MM.1S (cell line): ENCODE results near the gene OGG1.

Experiments
- DNase-seq: peaks from one replicate; pipeline ENCODE4 v3.0.0-alpha.2; 2015
- H2AFZ ChIP-seq: fragments of 300-600 bp; sonication (generic); 2 replicates; pipeline ENCODE4 v1.6.0; 2016; ENCODE audit warnings: antibody characterized with exemption, low read length
- H3F3A ChIP-seq: fragments of 300-600 bp; sonication (generic); 2 replicates; pipeline ENCODE4 v1.6.1; 2016; ENCODE audit warnings: mild to moderate bottlenecking, antibody characterized with exemption, low read length, moderate library complexity, mixed read lengths; ENCODE audit not compliant: insufficient read depth
- H3K27ac ChIP-seq: fragments of 300-600 bp; sonication (generic); 2 replicates; pipeline ENCODE4 v1.5.1; 2016; ENCODE audit warnings: mild to moderate bottlenecking, low read length
- H3K27me3 ChIP-seq: fragments of 300-600 bp; sonication (generic); replicated peaks from 2 replicates; pipeline ENCODE4 v1.6.0; 2016; ENCODE audit warnings: low read length; ENCODE audit not compliant: insufficient read depth
- H3K36me3 ChIP-seq: fragments of 300-600 bp; sonication (generic); replicated peaks from 2 replicates; pipeline ENCODE4 v1.6.1; 2016; ENCODE audit warnings: mild to moderate bottlenecking, low read length, mixed read lengths; ENCODE audit not compliant: insufficient read depth
- H3K4me1 ChIP-seq: fragments of 300-600 bp; sonication (generic); 2 replicates; pipeline ENCODE4 v1.6.1; 2016; ENCODE audit warnings: low read length, mixed read lengths
- H3K4me2 ChIP-seq: fragments of 300-600 bp; sonication (generic); 2 replicates; pipeline ENCODE4 v1.6.0; 2016; ENCODE audit warnings: low read depth, low read length
- H3K4me3 ChIP-seq: fragments of 300-600 bp; sonication (generic); 2 replicates; pipeline ENCODE4 v1.5.1; 2016; ENCODE audit warnings: low read length, mixed read lengths
- H3K79me2 ChIP-seq: fragments of 300-600 bp; sonication (generic); 2 replicates; pipeline ENCODE4 v1.6.1; 2016; ENCODE audit warnings: mixed run types, low read length, mixed read lengths
- H3K9ac ChIP-seq: fragments of 300-600 bp; sonication (generic); 2 replicates; pipeline ENCODE4 v1.6.1; 2016; ENCODE audit warnings: low read length, mixed read lengths
- H3K9me2 ChIP-seq: fragments of 300-600 bp; sonication (generic); replicated peaks from 2 replicates; pipeline ENCODE4 v1.6.1; 2016; ENCODE audit warnings: mild to moderate bottlenecking, low read length, mixed read lengths; ENCODE audit not compliant: insufficient read depth
- H3K9me3 ChIP-seq: fragments of 300-600 bp; sonication (generic); replicated peaks from 2 replicates; pipeline ENCODE4 v1.6.1; 2016; ENCODE audit warnings: mild to moderate bottlenecking, low read length, mixed read lengths; ENCODE audit not compliant: insufficient read depth
- H4K20me1 ChIP-seq: fragments of 300-600 bp; sonication (generic); 2 replicates; pipeline ENCODE4 v1.6.1; 2016; ENCODE audit warnings: mild to moderate bottlenecking, low read length, moderate library complexity, mixed read lengths; ENCODE audit not compliant: insufficient read depth
- EZH2 ChIP-seq: fragments of 300-600 bp; sonication (generic); optimal IDR thresholded peaks from 2 replicates; pipeline ENCODE3; 2017; ENCODE audit warnings: low read depth, mild to moderate bottlenecking, antibody characterized with exemption, low read length, mixed read lengths
- EZH2phosphoT487 ChIP-seq: fragments of 300-600 bp; sonication (generic); IDR thresholded peaks from 2 replicates; pipeline ENCODE4 v1.6.1; 2018; ENCODE audit warnings: antibody characterized with exemption, low read length
- TF ChIP-seq, protein P1 (sequence below): fragments of 300-600 bp; sonication (generic); IDR thresholded peaks from 2 replicates; pipeline ENCODE4 v1.5.1; 2016; ENCODE audit warnings: antibody characterized with exemption, low read length, mixed read lengths

The OGG1 gene

DNA sequence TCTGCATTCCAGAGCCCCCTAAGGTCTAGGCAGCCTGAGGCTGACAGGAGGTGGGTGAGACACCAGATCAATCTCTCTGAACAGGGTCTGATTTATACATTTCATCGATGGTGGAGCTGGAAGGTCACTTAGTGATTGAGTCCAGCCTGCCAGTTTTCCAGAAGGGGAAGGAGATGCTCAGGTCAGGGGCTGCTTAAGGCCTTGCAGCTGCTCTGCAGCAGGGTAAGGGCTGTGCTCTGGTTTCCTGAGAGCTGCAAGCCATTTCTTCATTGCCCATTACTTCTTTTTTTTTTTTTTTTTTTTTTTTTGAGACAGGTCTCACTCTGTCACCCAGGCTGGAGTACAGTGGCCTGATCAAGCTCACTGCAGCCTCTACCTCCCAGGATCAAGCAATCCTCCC, 31.8 kb downstream of the OGG1 start:
- H3F3A ChIP-seq: no peaks in the 10 kb centered on the region
- H3K4me2 ChIP-seq: no peak overlapping the region
- H3K27ac ChIP-seq: no peak overlapping the region
- no peaks in the 10 kb centered on the region for H3K79me2 ChIP-seq
- 0 out of 2 replicates have a peak, but pooled peaks cover 2% of the 10 kb centered on the region for H3K36me3 ChIP-seq
- H3K4me1 ChIP-seq: no peaks in the 10 kb centered on the region
- no peaks in the 10 kb centered on the region for H4K20me1 ChIP-seq
- H3K27me3 ChIP-seq: no peaks in the 10 kb centered on the region
- no peak for DNase-seq
- no peak for TF ChIP-seq EZH2
- TF ChIP-seq EZH2phosphoT487: no peak
- TF ChIP-seq, protein P1, sequence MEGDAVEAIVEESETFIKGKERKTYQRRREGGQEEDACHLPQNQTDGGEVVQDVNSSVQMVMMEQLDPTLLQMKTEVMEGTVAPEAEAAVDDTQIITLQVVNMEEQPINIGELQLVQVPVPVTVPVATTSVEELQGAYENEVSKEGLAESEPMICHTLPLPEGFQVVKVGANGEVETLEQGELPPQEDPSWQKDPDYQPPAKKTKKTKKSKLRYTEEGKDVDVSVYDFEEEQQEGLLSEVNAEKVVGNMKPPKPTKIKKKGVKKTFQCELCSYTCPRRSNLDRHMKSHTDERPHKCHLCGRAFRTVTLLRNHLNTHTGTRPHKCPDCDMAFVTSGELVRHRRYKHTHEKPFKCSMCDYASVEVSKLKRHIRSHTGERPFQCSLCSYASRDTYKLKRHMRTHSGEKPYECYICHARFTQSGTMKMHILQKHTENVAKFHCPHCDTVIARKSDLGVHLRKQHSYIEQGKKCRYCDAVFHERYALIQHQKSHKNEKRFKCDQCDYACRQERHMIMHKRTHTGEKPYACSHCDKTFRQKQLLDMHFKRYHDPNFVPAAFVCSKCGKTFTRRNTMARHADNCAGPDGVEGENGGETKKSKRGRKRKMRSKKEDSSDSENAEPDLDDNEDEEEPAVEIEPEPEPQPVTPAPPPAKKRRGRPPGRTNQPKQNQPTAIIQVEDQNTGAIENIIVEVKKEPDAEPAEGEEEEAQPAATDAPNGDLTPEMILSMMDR: no peak
- H3K4me3 ChIP-seq: no peak overlapping the region
- no peaks in the 10 kb centered on the region for H3K9me2 ChIP-seq
- H3K9me3 ChIP-seq: no peaks in the 10 kb centered on the region
- no peak overlapping the region for H2AFZ ChIP-seq
- H3K9ac ChIP-seq: no peak overlapping the region

DNA sequence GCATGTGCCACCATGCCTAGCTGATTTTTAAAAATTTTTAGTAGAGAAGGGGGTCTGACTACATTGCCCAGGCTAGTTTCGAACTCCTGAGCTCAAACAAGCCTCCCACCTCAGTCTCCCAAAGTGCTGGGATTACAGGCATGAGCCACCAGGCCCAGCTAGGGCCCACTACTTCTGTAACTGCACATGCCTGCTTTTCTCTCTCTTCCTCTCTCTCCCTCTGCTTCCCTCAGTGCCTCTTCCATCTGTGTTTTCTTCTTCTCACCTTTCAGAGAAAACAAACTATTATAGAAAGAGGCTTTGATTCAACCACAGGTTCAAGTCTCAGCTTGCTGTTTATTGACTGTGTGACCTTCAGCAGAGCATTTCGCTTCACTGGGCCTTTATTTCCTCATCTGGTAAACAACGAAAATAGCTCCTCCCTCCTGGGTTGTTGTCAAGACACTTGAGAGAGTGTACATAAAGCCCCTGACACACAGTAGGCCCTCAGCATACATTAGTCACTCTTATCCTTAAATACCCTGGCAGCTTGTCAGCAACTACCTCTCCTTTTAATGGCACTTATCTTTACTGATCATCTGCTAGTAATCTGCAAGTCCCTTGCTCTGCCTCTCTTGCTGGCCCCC, 32.3 kb downstream of the OGG1 start:
- Histone ChIP-seq H3K4me1 (no peaks in the 10 kb centered on the region), H3K9me2 (no peaks in the 10 kb centered on the region), H3F3A (no peaks in the 10 kb centered on the region), H3K4me2 (no peak overlapping the region), H3K27ac (no peak overlapping the region), H4K20me1 (no peaks in the 10 kb centered on the region), H3K9ac (no peak overlapping the region), H3K36me3 (0 out of 2 replicates have a peak, but pooled peaks cover 2% of the 10 kb centered on the region), H3K79me2 (no peaks in the 10 kb centered on the region), H3K9me3 (no peaks in the 10 kb centered on the region), H3K4me3 (no peak overlapping the region), H3K27me3 (no peaks in the 10 kb centered on the region), H2AFZ (no peak overlapping the region)
- no peak for DNase-seq
- no peak for TF ChIP-seq EZH2phosphoT487
- TF ChIP-seq, protein P1: no peak
- no peak for TF ChIP-seq EZH2

DNA sequence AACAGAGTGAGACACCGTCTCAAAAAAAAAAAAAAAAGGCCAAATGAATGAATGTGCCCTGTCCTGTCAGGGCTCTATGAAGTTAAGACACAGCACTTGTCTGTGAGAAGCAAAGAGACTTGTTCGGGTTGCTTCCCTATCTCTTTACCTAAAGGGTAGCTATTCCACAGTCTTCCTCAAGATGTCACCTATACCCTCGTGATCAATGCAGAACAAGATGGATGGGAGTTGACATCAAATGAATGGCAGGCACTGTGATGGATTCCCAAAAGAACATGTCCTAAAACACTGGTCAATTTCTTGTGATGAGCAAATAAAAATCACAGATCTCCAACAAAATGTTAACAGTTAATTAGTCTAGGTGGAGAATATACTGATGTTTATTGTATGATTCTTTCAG, 33.0 kb downstream of the OGG1 start:
- H3K9ac ChIP-seq: no peak overlapping the region
- no peaks in the 10 kb centered on the region for H3K79me2 ChIP-seq
- H3K27me3 ChIP-seq: no peaks in the 10 kb centered on the region
- H3K36me3 ChIP-seq: 0 out of 2 replicates have a peak, but pooled peaks cover 2% of the 10 kb centered on the region
- H3F3A ChIP-seq: no peaks in the 10 kb centered on the region
- no peaks in the 10 kb centered on the region for H3K4me1 ChIP-seq
- H4K20me1 ChIP-seq: no peaks in the 10 kb centered on the region
- no peaks in the 10 kb centered on the region for H3K9me2 ChIP-seq
- no peak overlapping the region for H2AFZ ChIP-seq
- DNase-seq: no peak
- H3K4me3 ChIP-seq: no peak overlapping the region
- no peak overlapping the region for H3K4me2 ChIP-seq
- no peaks in the 10 kb centered on the region for H3K9me3 ChIP-seq
- TF ChIP-seq EZH2phosphoT487 (no peak), EZH2 (no peak)
- TF ChIP-seq, protein P1: peak; percentile 30
- no peak overlapping the region for H3K27ac ChIP-seq
